GM23338 (cell line): ENCODE results near the gene HEYL. TPM values are rescaled to one million over a fixed set of nuclear protein-coding genes. Genes with fewer than 3 reads are reported as not detected.

ENCODE experiments used
- CREB1 ChIP-seq: fragments of 250-450 bp; sonication (Bioruptor Pico); IDR thresholded peaks from 2 replicates; pipeline ENCODE4 v1.5.0; 2020; ENCODE audit warnings: low read depth, mild to moderate bottlenecking, moderate library complexity
- CTCF ChIP-seq, 2 experiments: fragments of 200-600 bp in 1 of 2; sonication (generic) in 1 of 2; conservative IDR thresholded peaks; 2 replicates each; pipeline versions ENCODE4 v1.5.1 to v1.6.1; 2016 to 2017; ENCODE audit warnings: antibody characterized with exemption in 2 of 2, low read depth in 2 of 2, mild to moderate bottlenecking in 2 of 2, moderate library complexity in 1 of 2
- ETS1 ChIP-seq: IDR thresholded peaks from 2 replicates; pipeline ENCODE4 v1.6.1; 2016; ENCODE audit warnings: antibody characterized with exemption
- EZH2phosphoT487 ChIP-seq: fragments of 200-600 bp; sonication (generic); IDR thresholded peaks from one replicate; pipeline ENCODE4 v1.8.1; 2018; ENCODE audit warnings: antibody characterized with exemption; ENCODE audit not compliant: unreplicated experiment
- JUNB ChIP-seq: IDR thresholded peaks from one replicate; pipeline ENCODE4 v1.6.1; 2016; ENCODE audit warnings: antibody characterized with exemption; ENCODE audit not compliant: unreplicated experiment
- NANOG ChIP-seq: IDR thresholded peaks from 2 replicates; pipeline ENCODE4 v1.6.1; 2016; ENCODE audit warnings: antibody characterized with exemption, borderline replicate concordance
- POLR2AphosphoS5 ChIP-seq: IDR thresholded peaks from 2 replicates; pipeline ENCODE4 v1.6.1; 2016; ENCODE audit warnings: antibody characterized with exemption, low read depth
- STAT1 ChIP-seq: IDR thresholded peaks from one replicate; pipeline ENCODE4 v1.6.1; 2016; ENCODE audit warnings: antibody characterized with exemption; ENCODE audit not compliant: unreplicated experiment
- ZNF114 ChIP-seq: fragments of 250-450 bp; sonication (Bioruptor Pico); IDR thresholded peaks from 2 replicates; pipeline ENCODE4 v1.5.0; 2020; ENCODE audit warnings: mild to moderate bottlenecking, moderate library complexity
- ZNF331 ChIP-seq: fragments of 250-450 bp; sonication (Bioruptor Pico); IDR thresholded peaks from 2 replicates; pipeline ENCODE4 v1.5.0; 2020; ENCODE audit warnings: low read depth, mild to moderate bottlenecking, moderate library complexity
- ZNF462 ChIP-seq: fragments of 250-450 bp; sonication (Bioruptor Pico); IDR thresholded peaks from 2 replicates; pipeline ENCODE4 v1.5.0; 2020; ENCODE audit warnings: mild to moderate bottlenecking, moderate library complexity
- polyA plus RNA-seq: library from polyadenylated mRNA; unstranded; fragments of >200 nt; fragmentation: Nextera tagmentation; extraction: Ambion mirVana; gene quantifications from 2 replicates; pipeline ENCODE4 v1.2.1, GENCODE V29; 2016
- total RNA-seq: library from RNA; depleted of rRNA; stranded (reverse); fragments of >200 nt; shearing (Covaris generic); gene quantifications from 2 replicates; pipeline ENCODE4 v1.2.3, GENCODE V29; 2014

HEYL gene
- total and polyA plus RNA-seq, 2 experiments from 2014 or later = 1.6 to 4.5 TPM

GRCh38 chr1:39615086-39615673, 24.3 kb downstream of the HEYL start (continued):
- no peak for TF ChIP-seq ZNF462
- no peak for TF ChIP-seq JUNB
- no peak for TF ChIP-seq CREB1 (CRISPR knock-in tag)
- no peak for TF ChIP-seq STAT1
- no peak for TF ChIP-seq ZNF331
- TF ChIP-seq CTCF (conservative IDR thresholded peaks at IDR 0.05; ENCODE audit: low read depth in 2 of 2) = no peak
- TF ChIP-seq POLR2AphosphoS5 = no peak
- TF ChIP-seq ETS1 = no peak
- TF ChIP-seq ZNF114 (CRISPR knock-in tag) = no peak
- no peak for TF ChIP-seq EZH2phosphoT487
- no peak for TF ChIP-seq NANOG
